Skeletal muscle satellite cell (primary cell): Measurements from ENCODE around the gene MAGI2.
A peak's percentile ranks its signal among the peaks of the same experiment; 100 is the strongest.

Experiments
- H3K27me3 ChIP-seq: 2 replicates; pipeline ENCODE4 v1.7.0; 2013; ENCODE audit warnings: low read length; ENCODE audit not compliant: control insufficient read depth, insufficient read depth
- H3K36me3 ChIP-seq: 2 replicates; pipeline ENCODE4 v1.7.0; 2013; ENCODE audit warnings: mild to moderate bottlenecking, control low read depth, low read length; ENCODE audit not compliant: insufficient read depth
- H3K4me1 ChIP-seq: 2 replicates; pipeline ENCODE4 v1.7.0; 2013; ENCODE audit warnings: low read length; ENCODE audit not compliant: control insufficient read depth, insufficient read depth
- H3K4me2 ChIP-seq: 2 replicates; pipeline ENCODE4 v1.7.0; 2013; ENCODE audit warnings: mild to moderate bottlenecking, low read length
- H3K4me3 ChIP-seq: 2 replicates; pipeline ENCODE4 v1.7.0; 2013; ENCODE audit warnings: low read length
- H3K9ac ChIP-seq: 2 replicates; pipeline ENCODE4 v1.7.0; 2013; ENCODE audit warnings: mild to moderate bottlenecking, low read depth, low read length, moderate library complexity
- H3K9me3 ChIP-seq: replicated peaks from 2 replicates; pipeline ENCODE4 v1.7.0; 2013; ENCODE audit warnings: mild to moderate bottlenecking, control low read depth, low read length

Gene MAGI2

GRCh38 chr7:79245623-79246249 is 207.7 kb downstream of the MAGI2 start:
- no peaks in the 10 kb centered on the region for H3K9me3 ChIP-seq
- no peak overlapping the region for H3K4me3 ChIP-seq
- peaks cover 5% of the 10 kb centered on the region for H3K4me1 ChIP-seq
- no peaks in the 10 kb centered on the region for H3K27me3 ChIP-seq
- H3K36me3 ChIP-seq, result no peaks in the 10 kb centered on the region
- no peak overlapping the region for H3K9ac ChIP-seq
- no peak overlapping the region for H3K4me2 ChIP-seq

GRCh38 chr7:79244482-79244881 is 209.0 kb downstream of the MAGI2 start:
- H3K9me3 ChIP-seq, result no peaks in the 10 kb centered on the region
- H3K27me3 ChIP-seq, result no peaks in the 10 kb centered on the region
- H3K36me3 ChIP-seq, result no peaks in the 10 kb centered on the region
- H3K9ac ChIP-seq, result no peak overlapping the region
- peaks cover 5% of the 10 kb centered on the region for H3K4me1 ChIP-seq
- H3K4me3 ChIP-seq, result no peak overlapping the region
- no peak overlapping the region for H3K4me2 ChIP-seq

- Histone ChIP-seq H3K4me3 (no peak overlapping the region), H3K4me2 (peak overlapping the region; percentile 40), H3K27me3 (no peaks in the 10 kb centered on the region), H3K9ac (no peak overlapping the region), H3K36me3 (no peaks in the 10 kb centered on the region), H3K9me3 (no peaks in the 10 kb centered on the region), H3K4me1 (peaks cover 5% of the 10 kb centered on the region)
Observed at GRCh38 chr7:79241288-79242060, 212.0 kb downstream of the MAGI2 start.

GRCh38 chr7:79240413-79240812 is 213.1 kb downstream of the MAGI2 start:
- H3K36me3 ChIP-seq, result no peaks in the 10 kb centered on the region
- H3K4me1 ChIP-seq, result peaks cover 5% of the 10 kb centered on the region

GRCh38 chr7:79236352-79237028 is 217.0 kb downstream of the MAGI2 start:
- H3K9me3 ChIP-seq, result no peaks in the 10 kb centered on the region
- H3K27me3 ChIP-seq, result no peaks in the 10 kb centered on the region
- H3K4me1 ChIP-seq, result peaks cover 2% of the 10 kb centered on the region
- H3K9ac ChIP-seq, result no peak overlapping the region
- no peaks in the 10 kb centered on the region for H3K36me3 ChIP-seq
- no peak overlapping the region for H3K4me3 ChIP-seq
- H3K4me2 ChIP-seq, result no peak overlapping the region

More at GRCh38 chr7:79240413-79240812, 213.1 kb downstream of the MAGI2 start:
- Histone ChIP-seq H3K4me3 (no peak overlapping the region), H3K27me3 (no peaks in the 10 kb centered on the region), H3K9me3 (no peaks in the 10 kb centered on the region), H3K9ac (no peak overlapping the region), H3K4me2 (no peak overlapping the region)

- no peak overlapping the region for H3K9ac ChIP-seq
- no peaks in the 10 kb centered on the region for H3K9me3 ChIP-seq
- H3K4me1 ChIP-seq, result no peaks in the 10 kb centered on the region
- H3K36me3 ChIP-seq, result no peaks in the 10 kb centered on the region
- no peak overlapping the region for H3K4me2 ChIP-seq
- no peak overlapping the region for H3K4me3 ChIP-seq
- no peaks in the 10 kb centered on the region for H3K27me3 ChIP-seq
Observed at GRCh38 chr7:79227044-79227443, 226.4 kb downstream of the MAGI2 start.

GRCh38 chr7:79221211-79221610 is 232.3 kb downstream of the MAGI2 start:
- Histone ChIP-seq H3K36me3 (no peaks in the 10 kb centered on the region), H3K4me1 (no peaks in the 10 kb centered on the region), H3K4me2 (no peak overlapping the region), H3K9me3 (no peaks in the 10 kb centered on the region), H3K9ac (no peak overlapping the region), H3K4me3 (no peak overlapping the region), H3K27me3 (no peaks in the 10 kb centered on the region)

GRCh38 chr7:79217976-79218626 is 235.4 kb downstream of the MAGI2 start:
- H3K9ac ChIP-seq, result no peak overlapping the region
- H3K36me3 ChIP-seq, result no peaks in the 10 kb centered on the region
- H3K9me3 ChIP-seq, result no peaks in the 10 kb centered on the region
- no peak overlapping the region for H3K4me3 ChIP-seq
- no peaks in the 10 kb centered on the region for H3K27me3 ChIP-seq
- no peak overlapping the region for H3K4me2 ChIP-seq
- no peaks in the 10 kb centered on the region for H3K4me1 ChIP-seq

- Histone ChIP-seq H3K4me3 (no peak overlapping the region), H3K9me3 (no peaks in the 10 kb centered on the region), H3K4me1 (no peaks in the 10 kb centered on the region), H3K27me3 (no peaks in the 10 kb centered on the region), H3K4me2 (no peak overlapping the region), H3K9ac (no peak overlapping the region), H3K36me3 (no peaks in the 10 kb centered on the region)
Observed at GRCh38 chr7:79217468-79217867, 236.0 kb downstream of the MAGI2 start.

GRCh38 chr7:79216236-79216635 is 237.2 kb downstream of the MAGI2 start:
- no peaks in the 10 kb centered on the region for H3K36me3 ChIP-seq
- H3K4me3 ChIP-seq, result no peak overlapping the region
- H3K4me1 ChIP-seq, result no peaks in the 10 kb centered on the region
- H3K27me3 ChIP-seq, result no peaks in the 10 kb centered on the region
- no peak overlapping the region for H3K9ac ChIP-seq
- no peaks in the 10 kb centered on the region for H3K9me3 ChIP-seq
- H3K4me2 ChIP-seq, result no peak overlapping the region

- Histone ChIP-seq H3K4me2 (no peak overlapping the region), H3K9me3 (no peaks in the 10 kb centered on the region), H3K4me1 (no peaks in the 10 kb centered on the region), H3K27me3 (no peaks in the 10 kb centered on the region), H3K4me3 (no peak overlapping the region), H3K36me3 (no peaks in the 10 kb centered on the region), H3K9ac (no peak overlapping the region)
Observed at GRCh38 chr7:79212334-79212733, 241.1 kb downstream of the MAGI2 start.
